ENCODE results near the gene HSPA13. TPM values are rescaled to one million over a fixed set of nuclear protein-coding genes. Genes with fewer than 3 reads are reported as not detected.

Gene HSPA13
- total and polyA plus RNA-seq, 2 of the 8 experiments (the other 6 are each of a cell fraction or from before 2014, with no cell fraction given) = 7.8 to 36.9 TPM

DNA sequence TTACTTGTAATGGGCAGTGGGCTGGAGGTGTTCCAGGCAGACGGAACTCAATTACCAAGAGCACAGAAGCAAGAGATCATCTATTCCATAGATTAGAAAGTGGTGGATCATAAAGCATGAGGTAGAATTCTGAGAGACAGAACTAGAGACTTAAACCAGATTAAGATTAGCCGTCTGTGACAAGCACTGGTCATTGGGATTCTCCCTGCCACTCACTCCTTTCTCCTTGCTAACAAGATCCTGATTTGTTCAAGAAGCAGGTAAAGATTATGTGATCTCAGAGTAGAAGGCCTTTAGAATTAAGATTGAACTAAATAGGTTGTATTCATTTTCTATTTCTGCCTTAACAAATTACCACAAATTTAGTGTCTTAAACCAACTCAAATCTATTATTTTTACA, 1.5 kb upstream of the HSPA13 start:
- H2BK120ac ChIP-seq (replicated peaks; ENCODE audit: low read depth, low read length) = no peak overlapping the region
- peaks cover 0 to 33% of the 10 kb centered on the region in 2 experiments; a peak in 2 of 4 replicates for H3K79me2 ChIP-seq (ENCODE audit: control insufficient read depth in 1 of 2, insufficient read depth in 2 of 2, low read length in 2 of 2)
- peak overlapping the region in 1 of 4 experiments; percentile 88; a peak in 1 of 8 replicates for H3K4me3 ChIP-seq (ENCODE audit: extremely low read depth in 1 of 4, insufficient read depth in 2 of 4, low read depth in 3 of 4, low read length in 4 of 4)
- peaks cover 0 to 8% (median 0%) of the 10 kb centered on the region in 4 experiments; a peak in 3 of 8 replicates for H3K36me3 ChIP-seq (ENCODE audit: control insufficient read depth in 2 of 4, insufficient read depth in 4 of 4, low read length in 3 of 4)
- H3K27ac ChIP-seq (ENCODE audit: low read depth, low read length) = no peak overlapping the region
- no peak overlapping the region for H2AFZ ChIP-seq (ENCODE audit: low read length)
- no peaks in the 10 kb centered on the region for H3K27me3 ChIP-seq (replicated peaks in 1 of 4; ENCODE audit: control insufficient read depth in 3 of 4, extremely low read depth in 1 of 4, insufficient read depth in 3 of 4, low read length in 3 of 4)
- H4K91ac ChIP-seq (replicated peaks; ENCODE audit: insufficient read length, low read length) = no peak overlapping the region
- 89% methylated on average over 2 of the region's 2 CpGs; no CpG with 5 or more reads in 1 of the 2 experiments for WGBS, 2 experiments (ENCODE audit: extremely low coverage in 1 of 2, insufficient coverage in 1 of 2, insufficient read length in 1 of 2, insufficient replicate concordance in 2 of 2, low coverage in 1 of 2, low lambda C conversion rate in 2 of 2, missing lambda C conversion rate in 1 of 2)
- H4K20me1 ChIP-seq (replicated peaks in 1 of 2; ENCODE audit: control insufficient read depth in 1 of 2, insufficient read depth in 2 of 2, low read length in 2 of 2) = peaks cover 0 to 4% of the 10 kb centered on the region in 2 experiments
- no peaks in the 10 kb centered on the region for H3K23me2 ChIP-seq (ENCODE audit: low read depth, low read length)
- H3K18ac ChIP-seq (ENCODE audit: extremely low read depth, low read length) = no peak overlapping the region
- TF ChIP-seq, protein P1, sequence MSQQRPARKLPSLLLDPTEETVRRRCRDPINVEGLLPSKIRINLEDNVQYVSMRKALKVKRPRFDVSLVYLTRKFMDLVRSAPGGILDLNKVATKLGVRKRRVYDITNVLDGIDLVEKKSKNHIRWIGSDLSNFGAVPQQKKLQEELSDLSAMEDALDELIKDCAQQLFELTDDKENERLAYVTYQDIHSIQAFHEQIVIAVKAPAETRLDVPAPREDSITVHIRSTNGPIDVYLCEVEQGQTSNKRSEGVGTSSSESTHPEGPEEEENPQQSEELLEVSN (IDR thresholded peaks at IDR 0.05) = no peak
- TF ChIP-seq GABPA (IDR thresholded peaks at IDR 0.05; ENCODE audit: borderline replicate concordance, insufficient read depth, low read length) (no peak), FOSL1 (IDR thresholded peaks at IDR 0.05; ENCODE audit: insufficient read depth, low read depth, low read length) (no peak), SP2 (IDR thresholded peaks at IDR 0.05; ENCODE audit: low read length) (no peak), HDAC6 (IDR thresholded peaks at IDR 0.05; ENCODE audit: low read depth, low read length) (no peak), RNF2 (IDR thresholded peaks at IDR 0.05; ENCODE audit: borderline replicate concordance, low read depth, low read length, missing control alignments, poor library complexity, severe bottlenecking) (no peak), POLR2AphosphoS5 (IDR thresholded peaks at IDR 0.05; ENCODE audit: low read depth, low read length) (no peak), EZH2 (IDR thresholded peaks at IDR 0.05; ENCODE audit: low read depth, low read length, severe bottlenecking) (no peak), CREB1 (IDR thresholded peaks at IDR 0.05) (no peak), SUZ12 (IDR thresholded peaks at IDR 0.05; ENCODE audit: low read length) (no peak), NRF1 (IDR thresholded peaks at IDR 0.05; ENCODE audit: low read depth, low read length) (no peak), KDM5A (IDR thresholded peaks at IDR 0.05; ENCODE audit: low read length) (no peak), RXRA (IDR thresholded peaks at IDR 0.05; ENCODE audit: insufficient read depth, low read depth, low read length) (no peak)
- H3K14ac ChIP-seq (ENCODE audit: insufficient read length) = no peak overlapping the region
- FAIRE-seq = no peak
- no peak overlapping the region for H3K4ac ChIP-seq (replicated peaks; ENCODE audit: insufficient read length, low read depth, low read length)
- H2BK12ac ChIP-seq (ENCODE audit: low read depth, low read length) = no peak overlapping the region
- H3K9ac ChIP-seq (replicated peaks in 1 of 4; ENCODE audit: extremely low read depth in 1 of 4, low read depth in 3 of 4, low read length in 3 of 4) = no peak overlapping the region
- ChIA-PET CTCF (ENCODE audit: partially characterized antibody) (interaction anchor here (1.2 kb wide), 1 partner anchor 8 kb away, joined by 3 read pairs; no protein-coding TSS in a partner anchor), POLR2A (ENCODE audit: partially characterized antibody) (no interaction called here)
- peaks cover 0 to 3% (median 0%) of the 10 kb centered on the region in 4 experiments; a peak in 1 of 7 replicates for H3K4me1 ChIP-seq (replicated peaks in 1 of 4; ENCODE audit: control insufficient read depth in 3 of 4, insufficient read depth in 4 of 4, low read length in 3 of 4)
- H2BK20ac ChIP-seq (ENCODE audit: low read length) = no peak overlapping the region
- no peak overlapping the region for H2BK5ac ChIP-seq (ENCODE audit: low read depth, low read length)
- H3K79me1 ChIP-seq (ENCODE audit: low read depth, low read length) = no peaks in the 10 kb centered on the region
- H4K8ac ChIP-seq (ENCODE audit: extremely low read depth, insufficient read depth, low read length) = no peak overlapping the region
- H3K4me2 ChIP-seq (ENCODE audit: insufficient read depth in 1 of 2, low read depth in 2 of 2, low read length in 2 of 2) = peak overlapping the region in 1 of 2 experiments; percentile 68; a peak in 1 of 4 replicates
- DNase-seq (ENCODE audit: low read depth in 1 of 2, low spot score in 2 of 2) = no peak
- no peak overlapping the region for H4K5ac ChIP-seq (ENCODE audit: insufficient read length, low read depth, low read length)
- no peak overlapping the region for H2BK15ac ChIP-seq (ENCODE audit: low read length)
- no peak overlapping the region for H3K56ac ChIP-seq (replicated peaks; ENCODE audit: insufficient read length, low read depth, low read length)
- H2AK5ac ChIP-seq (ENCODE audit: low read depth, low read length) = no peak overlapping the region
- no peaks in the 10 kb centered on the region for H3K9me3 ChIP-seq (ENCODE audit: insufficient read depth in 2 of 2, low read depth in 1 of 2, low read length in 1 of 2)
- no peak overlapping the region for H3K23ac ChIP-seq (ENCODE audit: insufficient read length)

All from H1 (cell line).